ENCODE results near the gene RBPJ. TPM values are rescaled to one million over a fixed set of nuclear protein-coding genes. Genes with fewer than 3 reads are reported as not detected.

RBPJ gene
- total RNA-seq, 2 donors from 2014 or later = 71.1 to 78.0 TPM

GRCh38 chr4:26272654-26273615 lies 47.9 kb upstream of the RBPJ start:
- Mint-ChIP-seq H3K36me3 (ENCODE audit: low read depth) (no peaks in the 10 kb centered on the region), H3K4me1 (peaks cover 12% of the 10 kb centered on the region), H3K4me3 (no peak overlapping the region), H3K27ac (no peak overlapping the region), H3K27me3 (ENCODE audit: insufficient read depth) (no peaks in the 10 kb centered on the region), H3K9me3 (no peaks in the 10 kb centered on the region)
- Histone ChIP-seq H3K27me3 (ENCODE audit: control insufficient read depth, insufficient read depth, low read length, poor library complexity, severe bottlenecking) (no peaks in the 10 kb centered on the region), H3K4me3 (ENCODE audit: low read length) (no peak overlapping the region), H3K4me1 (ENCODE audit: control insufficient read depth, insufficient read depth, low read length) (no peaks in the 10 kb centered on the region), H3K9me3 (ENCODE audit: control insufficient read depth, low read length) (no peaks in the 10 kb centered on the region), H3K27ac (ENCODE audit: low read depth, low read length) (no peak overlapping the region), H3K36me3 (ENCODE audit: control insufficient read depth, insufficient read depth, low read length) (no peaks in the 10 kb centered on the region), H3K9ac (ENCODE audit: extremely low read depth, low read length, poor library complexity, severe bottlenecking) (no peak overlapping the region)
- no peak for TF ChIP-seq CTCF (conservative IDR thresholded peaks at IDR 0.05)
- no peak for DNase-seq
- 90 to 92% methylated on average over 7 to 10 of the region's 10 CpGs for WGBS, 2 experiments (ENCODE audit: insufficient coverage in 1 of 2, insufficient read length in 1 of 2)

DNA sequence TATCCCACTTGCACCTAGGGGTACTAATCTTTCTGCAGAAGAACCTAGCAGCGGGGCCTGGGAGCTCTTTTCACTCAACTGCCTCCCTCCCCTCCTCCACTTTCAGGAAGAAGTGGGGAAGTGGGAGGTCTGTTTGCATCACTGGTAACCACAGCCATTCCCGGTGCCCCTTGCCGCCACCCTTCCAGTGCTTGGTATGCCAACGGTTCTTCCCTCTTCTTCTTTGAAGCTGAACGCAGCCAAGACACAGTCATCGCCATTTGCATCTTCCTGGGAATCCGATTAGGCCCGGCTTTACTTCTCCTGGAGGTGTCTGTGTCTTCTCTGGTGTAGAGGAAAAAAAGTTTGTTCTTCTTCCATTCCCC lies 47.2 kb upstream of the RBPJ start:
- no peaks in the 10 kb centered on the region for H3K27me3 Mint-ChIP-seq (ENCODE audit: insufficient read depth)
- WGBS, 2 experiments (ENCODE audit: insufficient coverage in 1 of 2, insufficient read length in 1 of 2) = 85 to 100% methylated on average over 3 to 8 of the region's 8 CpGs
- DNase-seq = peak; percentile 75

GRCh38 chr4:26275281-26275680 lies 45.5 kb upstream of the RBPJ start:
- no peaks in the 10 kb centered on the region for H3K27me3 ChIP-seq (ENCODE audit: control insufficient read depth, insufficient read depth, low read length, poor library complexity, severe bottlenecking)
- no peaks in the 10 kb centered on the region for H3K4me1 ChIP-seq (ENCODE audit: control insufficient read depth, insufficient read depth, low read length)
- H3K9ac ChIP-seq (ENCODE audit: extremely low read depth, low read length, poor library complexity, severe bottlenecking) = no peak overlapping the region
- no peaks in the 10 kb centered on the region for H3K36me3 Mint-ChIP-seq (ENCODE audit: low read depth)
- no peak overlapping the region for H3K4me3 ChIP-seq (ENCODE audit: low read length)
- 93 to 100% methylated on average over 1 to 7 of the region's 7 CpGs for WGBS, 2 experiments (ENCODE audit: insufficient coverage in 1 of 2, insufficient read length in 1 of 2)
- no peak overlapping the region for H3K27ac ChIP-seq (ENCODE audit: low read depth, low read length)
- no peaks in the 10 kb centered on the region for H3K9me3 ChIP-seq (ENCODE audit: control insufficient read depth, low read length)
- H3K36me3 ChIP-seq (ENCODE audit: control insufficient read depth, insufficient read depth, low read length) = no peaks in the 10 kb centered on the region
- DNase-seq = no peak
- H3K27ac Mint-ChIP-seq = no peak overlapping the region
- H3K9me3 Mint-ChIP-seq = no peaks in the 10 kb centered on the region
- H3K27me3 Mint-ChIP-seq (ENCODE audit: insufficient read depth) = no peaks in the 10 kb centered on the region
- no peak overlapping the region for H3K4me3 Mint-ChIP-seq
- H3K4me1 Mint-ChIP-seq = peaks cover 12% of the 10 kb centered on the region
- TF ChIP-seq CTCF (conservative IDR thresholded peaks at IDR 0.05) = no peak

More for the DNA sequence above, 47.2 kb upstream of the RBPJ start:
- Mint-ChIP-seq H3K27ac (no peak overlapping the region), H3K4me3 (no peak overlapping the region), H3K36me3 (ENCODE audit: low read depth) (no peaks in the 10 kb centered on the region), H3K9me3 (no peaks in the 10 kb centered on the region), H3K4me1 (peaks cover 12% of the 10 kb centered on the region)
- no peaks in the 10 kb centered on the region for H3K4me1 ChIP-seq (ENCODE audit: control insufficient read depth, insufficient read depth, low read length)
- H3K27ac ChIP-seq (ENCODE audit: low read depth, low read length) = no peak overlapping the region
- no peak for TF ChIP-seq CTCF (conservative IDR thresholded peaks at IDR 0.05)
- no peaks in the 10 kb centered on the region for H3K27me3 ChIP-seq (ENCODE audit: control insufficient read depth, insufficient read depth, low read length, poor library complexity, severe bottlenecking)
- H3K36me3 ChIP-seq (ENCODE audit: control insufficient read depth, insufficient read depth, low read length) = no peaks in the 10 kb centered on the region
- no peak overlapping the region for H3K9ac ChIP-seq (ENCODE audit: extremely low read depth, low read length, poor library complexity, severe bottlenecking)
- H3K9me3 ChIP-seq (ENCODE audit: control insufficient read depth, low read length) = no peaks in the 10 kb centered on the region
- H3K4me3 ChIP-seq (ENCODE audit: low read length) = no peak overlapping the region

Measured in endodermal cell (in vitro differentiated cells).